Measurements from ENCODE around the gene C12orf76. TPM values are rescaled to one million over a fixed set of nuclear protein-coding genes. Genes with fewer than 3 reads are reported as not detected.
A peak's percentile ranks its signal among the peaks of the same experiment; 100 is the strongest.

Gene C12orf76
- total RNA-seq, 4 donors from 2014 or later, result 19.4 to 29.7 (median 22.5) TPM

- Histone ChIP-seq H3K27me3 (no peaks in the 10 kb centered on the region), H3K4me1 (peaks cover 0 to 23% (median 6%) of the 10 kb centered on the region in 4 donors), H3K9me3 (no peaks in the 10 kb centered on the region), H3K27ac (no peak overlapping the region), H3K4me3 (no peak overlapping the region), H3K36me3 (peaks cover 0 to 73% (median 13%) of the 10 kb centered on the region in 3 donors)
- no peak for TF ChIP-seq POLR2A (IDR thresholded peaks at IDR 0.05)
- TF ChIP-seq CTCF (IDR thresholded peaks at IDR 0.05), result no peak
- TF ChIP-seq EP300 (IDR thresholded peaks at IDR 0.05), result no peak
- 81 to 86% methylated on average over 6 of the region's 6 CpGs for WGBS, 2 donors
- no peak for DNase-seq (ENCODE audit: low spot score in 2 of 2)
Measured at GRCh38 chr12:110028323-110028722, 20.0 kb downstream of the C12orf76 start.

DNA sequence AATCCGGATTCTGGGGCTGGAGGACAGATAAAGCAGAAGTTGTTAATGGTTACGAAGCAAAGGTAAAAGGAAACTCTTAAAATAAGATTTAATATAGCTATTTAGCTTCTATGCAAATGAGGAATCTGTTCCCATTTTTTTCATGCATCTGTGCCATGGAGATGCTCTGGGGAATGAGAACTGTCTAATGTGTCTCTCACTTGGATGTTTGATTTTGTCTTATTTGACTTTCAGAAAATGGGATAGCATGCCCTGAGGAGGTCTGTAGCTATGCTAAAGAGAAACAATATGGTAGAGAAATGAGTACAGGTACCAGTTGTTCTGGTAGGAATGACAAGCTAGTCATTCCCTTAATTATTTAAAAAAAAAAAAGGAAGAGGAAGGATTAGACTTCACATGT is 24.3 kb downstream of the C12orf76 start:
- no peaks in the 10 kb centered on the region for H3K27me3 ChIP-seq
- peaks cover 0 to 23% (median 8%) of the 10 kb centered on the region in 4 donors for H3K4me1 ChIP-seq
- peak overlapping the region in 2 of 4 donors; percentile 74 to 76 for H3K27ac ChIP-seq
- TF ChIP-seq EP300 (IDR thresholded peaks at IDR 0.05) (no peak), CTCF (IDR thresholded peaks at IDR 0.05) (no peak), POLR2A (IDR thresholded peaks at IDR 0.05) (no peak)
- DNase-seq (ENCODE audit: low spot score in 2 of 2), result no peak
- 82 to 84% methylated on average over 2 of the region's 2 CpGs for WGBS, 2 donors
- H3K36me3 ChIP-seq, result peaks cover 0 to 50% (median 16%) of the 10 kb centered on the region in 3 donors
- H3K4me3 ChIP-seq, result no peak overlapping the region
- H3K9me3 ChIP-seq, result no peaks in the 10 kb centered on the region

DNA sequence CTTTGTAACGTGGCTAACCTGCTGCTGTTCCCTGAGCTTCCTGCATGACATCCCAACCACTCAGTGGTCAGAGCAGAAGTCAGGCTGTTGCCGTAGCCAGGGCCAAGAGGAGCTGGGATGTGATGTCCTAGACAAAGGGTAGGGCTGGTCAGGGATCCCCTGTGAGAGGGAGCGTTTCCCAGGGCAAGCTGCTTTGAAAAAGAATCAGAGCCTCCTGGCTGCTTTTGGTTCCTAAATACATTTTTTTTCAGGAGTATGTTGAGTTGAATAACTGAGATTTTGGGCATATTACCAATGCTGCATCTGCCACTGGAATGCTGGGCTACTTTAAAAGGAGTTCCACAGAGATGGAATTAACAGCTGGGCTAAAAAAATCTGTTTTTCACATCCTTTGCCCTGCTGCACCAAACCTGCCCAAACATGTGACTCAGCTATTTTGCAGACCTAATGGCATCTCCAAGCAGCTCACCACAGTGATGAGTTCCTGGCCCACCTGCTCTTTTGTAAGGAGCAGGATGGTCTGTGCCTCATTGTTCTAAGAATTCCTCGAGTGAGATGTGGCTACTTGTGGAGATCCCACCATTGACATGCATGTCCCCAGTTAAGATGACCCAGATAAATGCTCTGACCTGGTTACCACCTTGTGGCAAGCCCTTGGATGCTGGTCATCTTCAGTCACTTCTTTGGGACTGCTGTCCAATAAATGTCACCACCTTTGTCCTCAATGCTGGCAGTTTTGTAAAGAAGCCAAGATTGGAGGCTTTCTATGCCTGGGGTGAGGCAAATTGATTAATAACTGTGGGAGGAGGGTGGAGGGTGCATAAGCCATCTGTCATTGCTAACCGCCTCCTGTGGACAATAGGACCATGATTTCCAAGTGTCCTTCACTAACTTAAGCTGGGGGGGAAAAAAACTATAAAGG is 25.0 kb downstream of the C12orf76 start:
- TF ChIP-seq EP300 (IDR thresholded peaks at IDR 0.05), result no peak
- no peak for TF ChIP-seq CTCF (IDR thresholded peaks at IDR 0.05)
- TF ChIP-seq POLR2A (IDR thresholded peaks at IDR 0.05), result no peak
- Histone ChIP-seq H3K4me3 (no peak overlapping the region), H3K9me3 (no peaks in the 10 kb centered on the region), H3K27ac (peak overlapping the region in 2 of 4 donors; percentile 74 to 76), H3K27me3 (no peaks in the 10 kb centered on the region), H3K36me3 (peaks cover 0 to 50% (median 22%) of the 10 kb centered on the region in 3 donors), H3K4me1 (peaks cover 0 to 23% (median 8%) of the 10 kb centered on the region in 4 donors)
- DNase-seq (ENCODE audit: low spot score in 2 of 2), result no peak
- 65 to 72% methylated on average over 5 of the region's 5 CpGs for WGBS, 2 donors

GRCh38 chr12:110020956-110021355 is 27.4 kb downstream of the C12orf76 start:
- Histone ChIP-seq H3K27ac (peak overlapping the region in 2 of 4 donors; percentile 31 to 67), H3K27me3 (no peaks in the 10 kb centered on the region), H3K4me1 (peaks cover 0 to 18% (median 8%) of the 10 kb centered on the region in 4 donors), H3K36me3 (peaks cover 0 to 51% (median 28%) of the 10 kb centered on the region in 3 donors), H3K4me3 (no peak overlapping the region), H3K9me3 (no peaks in the 10 kb centered on the region)
- TF ChIP-seq CTCF (IDR thresholded peaks at IDR 0.05) (no peak), POLR2A (IDR thresholded peaks at IDR 0.05) (no peak), EP300 (IDR thresholded peaks at IDR 0.05) (no peak)
- DNase-seq (ENCODE audit: low spot score in 2 of 2), result no peak
- WGBS, 2 donors, result 56 to 64% methylated on average over 4 of the region's 4 CpGs

DNA sequence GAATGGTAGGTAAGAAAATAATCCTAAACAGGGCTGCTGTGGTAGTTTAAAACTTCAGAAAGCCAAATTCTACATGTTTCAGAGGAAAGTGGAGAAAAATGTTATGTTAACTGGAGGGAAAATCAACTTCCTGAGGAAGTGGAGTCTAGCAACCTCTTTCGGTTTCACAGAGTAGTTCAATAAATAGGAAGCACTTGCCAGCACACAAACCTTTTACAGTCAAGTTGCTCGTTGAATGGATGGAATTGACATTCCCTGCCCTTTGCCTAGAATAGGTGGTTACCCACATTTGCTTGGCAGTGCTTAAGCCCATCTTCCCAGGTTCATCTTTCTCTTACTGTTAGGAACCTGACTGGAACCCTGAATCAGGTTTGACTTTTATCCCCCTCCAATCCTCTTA is 33.2 kb downstream of the C12orf76 start:
- Histone ChIP-seq H3K27me3 (no peaks in the 10 kb centered on the region), H3K4me3 (no peak overlapping the region), H3K4me1 (peaks cover 0 to 4% (median 0%) of the 10 kb centered on the region in 4 donors), H3K36me3 (peaks cover 0 to 80% (median 12%) of the 10 kb centered on the region in 3 donors), H3K27ac (no peak overlapping the region), H3K9me3 (no peaks in the 10 kb centered on the region)
- WGBS, 2 donors, result 57 to 65% methylated on average over 2 of the region's 2 CpGs
- DNase-seq (ENCODE audit: low spot score in 2 of 2), result no peak
- TF ChIP-seq POLR2A (IDR thresholded peaks at IDR 0.05) (no peak), CTCF (IDR thresholded peaks at IDR 0.05) (no peak), EP300 (IDR thresholded peaks at IDR 0.05) (no peak)

Data from tibial nerve (tissue), 4 donors.